GM12801 (cell line): ENCODE data around the gene TCF7L1.

Source experiments
- TF ChIP-seq, protein P1 (sequence below): IDR thresholded peaks from one replicate; pipeline ENCODE4 v1.5.1; 2011; ENCODE audit warnings: control low read depth; ENCODE audit not compliant: insufficient read length; ENCODE audit errors: extremely low read depth

Gene TCF7L1

DNA sequence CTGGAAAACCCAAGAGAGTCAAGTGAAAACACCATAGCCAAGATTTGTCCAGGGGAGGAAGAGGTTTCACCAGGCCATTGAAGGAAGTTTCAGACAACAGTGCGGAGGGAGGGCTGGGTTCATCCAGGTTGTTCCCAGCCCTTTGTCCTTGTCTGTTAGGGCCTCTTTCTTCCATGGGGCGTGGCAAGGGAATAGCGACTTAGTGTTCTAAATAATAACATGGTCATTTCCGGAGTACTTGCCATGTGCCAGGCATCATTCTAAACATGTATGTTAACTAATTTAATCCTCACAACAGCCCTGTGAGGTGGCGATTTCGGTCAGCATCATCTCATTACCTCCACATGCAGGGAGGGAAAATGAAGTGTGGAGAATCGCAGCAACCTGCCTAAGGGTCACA is 77.3 kb downstream of the TCF7L1 start:
- TF ChIP-seq, protein P1, sequence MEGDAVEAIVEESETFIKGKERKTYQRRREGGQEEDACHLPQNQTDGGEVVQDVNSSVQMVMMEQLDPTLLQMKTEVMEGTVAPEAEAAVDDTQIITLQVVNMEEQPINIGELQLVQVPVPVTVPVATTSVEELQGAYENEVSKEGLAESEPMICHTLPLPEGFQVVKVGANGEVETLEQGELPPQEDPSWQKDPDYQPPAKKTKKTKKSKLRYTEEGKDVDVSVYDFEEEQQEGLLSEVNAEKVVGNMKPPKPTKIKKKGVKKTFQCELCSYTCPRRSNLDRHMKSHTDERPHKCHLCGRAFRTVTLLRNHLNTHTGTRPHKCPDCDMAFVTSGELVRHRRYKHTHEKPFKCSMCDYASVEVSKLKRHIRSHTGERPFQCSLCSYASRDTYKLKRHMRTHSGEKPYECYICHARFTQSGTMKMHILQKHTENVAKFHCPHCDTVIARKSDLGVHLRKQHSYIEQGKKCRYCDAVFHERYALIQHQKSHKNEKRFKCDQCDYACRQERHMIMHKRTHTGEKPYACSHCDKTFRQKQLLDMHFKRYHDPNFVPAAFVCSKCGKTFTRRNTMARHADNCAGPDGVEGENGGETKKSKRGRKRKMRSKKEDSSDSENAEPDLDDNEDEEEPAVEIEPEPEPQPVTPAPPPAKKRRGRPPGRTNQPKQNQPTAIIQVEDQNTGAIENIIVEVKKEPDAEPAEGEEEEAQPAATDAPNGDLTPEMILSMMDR = no peak

GRCh38 chr2:85212841-85213240 is 79.6 kb downstream of the TCF7L1 start:
- TF ChIP-seq, protein P1 = no peak

GRCh38 chr2:85213404-85213803 is 80.2 kb downstream of the TCF7L1 start:
- TF ChIP-seq, protein P1 = no peak

GRCh38 chr2:85213901-85214512 is 80.8 kb downstream of the TCF7L1 start:
- TF ChIP-seq, protein P1 = no peak

DNA sequence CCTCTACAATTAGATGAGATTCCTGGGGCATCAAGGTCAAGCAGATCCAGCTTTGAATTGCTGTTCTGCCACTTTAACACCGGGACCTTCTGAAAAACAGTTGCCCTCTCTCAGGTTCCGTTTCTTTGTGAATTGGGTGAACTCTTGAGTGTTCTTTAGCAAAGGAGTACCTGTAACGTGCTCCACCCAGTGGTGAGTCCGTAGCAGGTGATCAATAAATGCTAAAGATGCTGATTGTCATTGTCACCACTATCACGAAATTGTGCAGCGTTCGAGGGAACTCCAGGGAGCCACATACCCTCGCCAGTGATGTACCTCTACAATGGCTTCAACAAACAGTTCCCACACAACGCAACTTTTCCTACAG is 81.9 kb downstream of the TCF7L1 start:
- TF ChIP-seq, protein P1 = no peak

DNA sequence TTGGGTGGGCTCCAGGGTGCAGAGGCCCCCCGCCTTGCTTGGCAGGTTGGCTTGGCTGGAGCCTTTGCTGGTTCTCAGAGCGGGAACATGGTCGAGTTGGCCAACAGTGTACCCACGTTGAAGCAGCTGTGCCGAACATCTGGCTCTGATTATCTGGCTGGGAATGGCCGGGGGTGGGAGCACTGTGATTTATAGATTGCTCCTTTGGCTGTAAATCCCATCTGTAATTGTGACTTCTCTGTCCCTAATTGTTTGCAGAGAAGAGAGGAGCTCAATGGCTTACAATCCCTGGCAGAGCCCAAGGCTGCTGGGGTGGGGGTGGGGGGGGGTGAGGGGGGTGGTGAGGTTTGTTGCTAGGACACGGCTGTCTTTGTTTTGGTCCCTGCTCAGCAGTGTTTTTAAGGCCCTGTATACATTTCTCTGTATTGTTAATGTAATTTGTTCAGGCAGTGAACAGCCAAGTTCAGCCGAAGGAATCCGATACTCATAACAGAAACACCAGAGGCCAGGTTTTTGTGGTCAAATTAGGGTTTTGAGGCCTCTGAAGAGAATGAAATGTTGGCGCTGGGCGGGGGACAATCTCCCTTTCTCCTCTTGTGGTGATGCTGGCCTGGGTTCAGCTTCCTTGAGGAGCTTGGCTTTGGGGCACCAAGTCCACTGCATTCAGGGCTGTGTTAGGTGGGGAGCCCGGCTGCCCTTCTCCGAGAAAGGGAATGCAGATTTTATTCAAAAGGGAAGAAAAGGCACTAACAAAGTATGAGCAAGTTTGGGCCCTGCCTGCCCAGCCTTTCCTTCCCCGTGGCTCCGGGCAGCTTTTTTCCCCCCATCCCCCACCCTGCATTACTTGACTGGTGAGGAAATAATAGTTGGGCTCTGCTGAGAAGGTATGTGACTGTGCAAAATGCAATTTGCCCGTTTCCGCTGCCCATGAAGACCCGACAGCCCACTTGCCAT is 82.5 kb downstream of the TCF7L1 start:
- TF ChIP-seq, protein P1 = no peak

GRCh38 chr2:85216927-85217326 is 83.7 kb downstream of the TCF7L1 start:
- TF ChIP-seq, protein P1 = no peak
